Esophagus squamous epithelium (tissue), 4 donors: ENCODE measurements around the gene CAPZB.

Experiments used
- POLR2A ChIP-seq, 4 donors: fragments of 450-650 bp; IDR thresholded peaks; one replicate each; pipeline ENCODE4 v1.6.1; 2017; ENCODE audit warnings: antibody characterized with exemption in 4 of 4, mild to moderate bottlenecking in 4 of 4, moderate library complexity in 3 of 4
- TF ChIP-seq, protein P1 (sequence below), 6 experiments: fragments of 450-650 bp in 4 of 6; fragments of 200-600 bp in 2 of 6; sonication (generic) in 2 of 6; IDR thresholded peaks; one replicate each; pipeline ENCODE4 v1.5.1; 2016 to 2019; ENCODE audit warnings: antibody characterized with exemption in 6 of 6, mild to moderate bottlenecking in 4 of 6, moderate library complexity in 4 of 6

DNA sequence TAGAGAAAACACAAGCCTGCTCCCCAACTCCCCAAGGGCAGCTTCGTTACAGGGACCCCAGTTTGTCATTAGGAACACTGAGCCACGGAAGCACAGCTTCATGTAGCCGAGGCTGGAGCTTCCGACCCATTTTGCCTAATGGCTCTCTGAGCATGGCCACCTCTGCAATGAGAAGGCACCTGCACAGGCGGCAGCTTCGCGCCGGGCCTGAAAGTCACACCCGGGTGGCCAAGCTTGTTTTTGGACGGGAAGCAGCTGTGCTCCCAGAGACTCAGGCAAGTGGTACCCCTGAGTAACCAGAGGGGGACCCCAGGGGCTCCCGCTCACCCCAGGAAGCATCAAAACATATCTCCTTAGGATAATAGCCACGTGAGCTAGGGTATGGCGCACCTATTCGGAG lies 92.3 kb downstream of the CAPZB start:
- no peak for TF ChIP-seq POLR2A (IDR thresholded peaks at IDR 0.05)
- TF ChIP-seq, protein P1, sequence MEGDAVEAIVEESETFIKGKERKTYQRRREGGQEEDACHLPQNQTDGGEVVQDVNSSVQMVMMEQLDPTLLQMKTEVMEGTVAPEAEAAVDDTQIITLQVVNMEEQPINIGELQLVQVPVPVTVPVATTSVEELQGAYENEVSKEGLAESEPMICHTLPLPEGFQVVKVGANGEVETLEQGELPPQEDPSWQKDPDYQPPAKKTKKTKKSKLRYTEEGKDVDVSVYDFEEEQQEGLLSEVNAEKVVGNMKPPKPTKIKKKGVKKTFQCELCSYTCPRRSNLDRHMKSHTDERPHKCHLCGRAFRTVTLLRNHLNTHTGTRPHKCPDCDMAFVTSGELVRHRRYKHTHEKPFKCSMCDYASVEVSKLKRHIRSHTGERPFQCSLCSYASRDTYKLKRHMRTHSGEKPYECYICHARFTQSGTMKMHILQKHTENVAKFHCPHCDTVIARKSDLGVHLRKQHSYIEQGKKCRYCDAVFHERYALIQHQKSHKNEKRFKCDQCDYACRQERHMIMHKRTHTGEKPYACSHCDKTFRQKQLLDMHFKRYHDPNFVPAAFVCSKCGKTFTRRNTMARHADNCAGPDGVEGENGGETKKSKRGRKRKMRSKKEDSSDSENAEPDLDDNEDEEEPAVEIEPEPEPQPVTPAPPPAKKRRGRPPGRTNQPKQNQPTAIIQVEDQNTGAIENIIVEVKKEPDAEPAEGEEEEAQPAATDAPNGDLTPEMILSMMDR (IDR thresholded peaks at IDR 0.05), result no peak
